ENCODE measurements around the gene LRPAP1.
A peak's percentile ranks its signal among the peaks of the same experiment; 100 is the strongest.

Gene LRPAP1

GRCh38 chr4:3501126-3501824 is 30.9 kb downstream of the LRPAP1 start:
- DNase-seq (ENCODE audit: low read depth, low spot score) = no peak

DNA sequence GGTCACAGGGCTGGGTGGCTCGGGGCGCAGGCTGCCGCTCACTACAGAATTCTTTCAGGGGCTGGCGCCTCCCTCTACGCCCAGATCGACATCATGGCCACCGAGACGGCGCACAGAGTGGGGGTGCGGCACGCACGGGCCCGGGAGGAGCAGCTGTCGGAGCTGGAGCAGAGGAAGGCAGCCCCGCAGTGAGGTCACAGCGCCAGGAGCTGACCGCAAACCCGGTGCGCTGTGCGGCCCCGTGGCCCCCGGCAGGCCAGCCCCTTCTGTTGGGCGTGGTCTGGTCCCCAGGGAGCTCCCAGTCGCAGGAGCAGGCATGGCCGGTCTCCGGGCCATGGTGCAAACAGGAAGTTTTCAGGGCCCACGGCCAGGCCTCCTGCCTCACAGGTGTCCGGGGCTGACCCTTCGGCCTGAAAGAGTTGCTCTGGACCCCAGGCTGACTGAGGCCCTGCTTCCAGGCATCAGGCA is 31.6 kb downstream of the LRPAP1 start:
- DNase-seq (ENCODE audit: low read depth, low spot score) = no peak

DNA sequence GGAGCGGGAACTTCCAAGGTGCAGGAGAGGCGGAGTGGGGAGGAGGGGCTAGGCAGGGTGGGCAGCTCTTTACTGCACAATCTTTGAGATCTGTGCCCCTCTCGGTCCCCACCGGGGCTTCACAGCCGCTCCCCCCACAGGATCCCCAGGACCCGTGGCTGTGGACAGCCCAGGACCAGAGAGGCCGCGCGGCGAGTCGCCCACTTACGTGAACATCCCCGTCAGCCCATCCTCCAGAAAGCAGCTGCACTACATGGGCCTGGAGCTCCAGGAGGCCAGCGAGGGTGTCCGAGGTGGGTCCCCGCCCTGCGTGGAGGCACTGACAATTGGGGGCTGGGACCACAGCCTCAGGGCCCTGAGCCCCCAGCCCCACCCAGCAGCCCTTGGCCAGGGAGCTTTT is 32.1 kb downstream of the LRPAP1 start:
- DNase-seq (ENCODE audit: low read depth, low spot score) = no peak

- no peak for DNase-seq (ENCODE audit: low read depth, low spot score)
Measured at GRCh38 chr4:3499710-3500109, 32.5 kb downstream of the LRPAP1 start.

GRCh38 chr4:3498901-3499510 is 33.2 kb downstream of the LRPAP1 start:
- no peak for DNase-seq (ENCODE audit: low read depth, low spot score)

GRCh38 chr4:3498407-3498806 is 33.8 kb downstream of the LRPAP1 start:
- DNase-seq (ENCODE audit: low read depth, low spot score) = no peak

DNA sequence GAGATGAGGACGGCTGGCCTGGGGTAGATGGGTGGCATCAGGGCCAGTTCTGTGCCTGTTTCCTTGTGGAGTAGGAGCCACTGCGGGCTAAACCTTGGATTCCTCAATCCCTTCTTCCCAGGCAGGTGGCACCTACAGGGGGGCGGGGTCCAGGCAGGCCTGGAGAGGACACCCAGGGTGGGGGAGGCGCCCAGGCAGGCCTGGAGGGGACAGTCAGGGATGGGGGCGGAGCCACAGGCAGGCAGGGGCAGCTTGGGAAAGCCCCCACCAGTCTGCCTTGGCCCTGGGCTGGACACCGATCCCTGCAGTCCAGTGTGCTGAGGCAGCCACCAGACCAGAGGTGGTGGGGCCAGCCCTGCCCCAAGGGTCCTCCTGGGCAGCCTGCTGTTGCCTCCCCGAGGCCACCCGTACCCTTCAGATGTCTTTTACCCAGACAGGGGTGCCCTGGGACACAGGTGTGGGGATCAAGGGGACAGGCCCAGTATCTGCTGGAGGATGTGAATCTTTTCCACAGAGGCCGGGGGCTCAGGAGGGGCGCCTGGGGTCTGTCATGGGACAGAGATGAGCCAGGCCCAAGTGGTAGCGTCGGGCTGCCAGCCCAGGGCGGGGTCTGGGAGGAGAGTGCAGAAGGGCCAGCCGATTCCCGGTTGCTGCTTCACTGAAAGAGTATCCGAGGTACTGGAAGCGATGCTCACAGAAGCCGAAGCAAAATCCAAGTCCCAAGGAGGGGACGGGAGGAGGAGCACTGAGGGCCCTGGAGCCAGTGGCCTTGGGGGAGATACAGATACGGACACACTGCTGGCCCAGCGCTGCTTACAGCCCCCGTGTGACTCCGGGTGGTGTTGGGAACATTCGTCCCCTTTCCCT is 34.5 kb downstream of the LRPAP1 start:
- no peak for DNase-seq (ENCODE audit: low read depth, low spot score)

- DNase-seq (ENCODE audit: low read depth, low spot score) = no peak
Measured at GRCh38 chr4:3497095-3497494, 35.1 kb downstream of the LRPAP1 start.

DNA sequence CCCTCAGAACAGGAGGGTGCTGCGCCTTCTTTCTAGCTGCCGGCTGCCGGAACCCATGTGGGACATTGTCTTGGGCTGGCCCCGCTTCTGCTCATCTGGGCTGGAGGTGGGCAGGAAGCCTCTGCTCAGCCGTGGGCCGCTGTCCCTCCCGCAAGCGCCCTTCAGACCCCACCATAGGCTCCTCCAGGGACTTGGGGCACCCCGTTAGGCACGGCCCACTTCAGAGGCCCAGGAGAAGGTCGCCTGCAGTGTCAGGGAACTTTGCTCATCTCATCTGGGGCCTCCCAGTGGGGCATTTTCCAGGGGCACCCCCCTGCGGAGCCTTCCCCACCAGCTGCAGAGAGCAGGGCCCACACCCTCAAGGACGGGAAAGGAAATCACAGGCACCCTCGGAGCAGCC is 36.2 kb downstream of the LRPAP1 start:
- DNase-seq (ENCODE audit: low read depth, low spot score) = no peak

- no peak for DNase-seq (ENCODE audit: low read depth, low spot score)
Measured at GRCh38 chr4:3495204-3495975, 36.8 kb downstream of the LRPAP1 start.

DNA sequence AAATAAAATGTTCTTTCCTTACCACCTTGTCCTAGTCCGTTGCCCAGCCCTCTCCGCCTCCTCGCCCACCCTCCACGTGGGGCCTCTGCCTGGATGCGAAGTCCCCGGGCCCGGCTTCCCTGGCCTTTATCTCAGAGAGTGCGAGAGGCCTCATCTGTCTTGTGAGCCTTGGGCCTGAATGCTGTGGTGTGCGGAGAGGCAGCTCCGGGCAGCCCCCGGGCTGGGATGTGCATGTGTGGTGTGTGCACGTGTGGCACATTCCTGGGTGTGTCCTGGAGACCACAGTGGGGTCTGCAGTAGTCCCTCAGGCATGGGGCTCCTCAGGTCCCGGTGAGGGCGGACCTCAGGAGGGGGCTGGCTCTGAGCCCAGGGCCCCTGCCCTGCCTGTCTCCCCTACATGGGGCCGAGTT is 37.8 kb downstream of the LRPAP1 start:
- peak; percentile 43 for DNase-seq (ENCODE audit: low read depth, low spot score)

DNA sequence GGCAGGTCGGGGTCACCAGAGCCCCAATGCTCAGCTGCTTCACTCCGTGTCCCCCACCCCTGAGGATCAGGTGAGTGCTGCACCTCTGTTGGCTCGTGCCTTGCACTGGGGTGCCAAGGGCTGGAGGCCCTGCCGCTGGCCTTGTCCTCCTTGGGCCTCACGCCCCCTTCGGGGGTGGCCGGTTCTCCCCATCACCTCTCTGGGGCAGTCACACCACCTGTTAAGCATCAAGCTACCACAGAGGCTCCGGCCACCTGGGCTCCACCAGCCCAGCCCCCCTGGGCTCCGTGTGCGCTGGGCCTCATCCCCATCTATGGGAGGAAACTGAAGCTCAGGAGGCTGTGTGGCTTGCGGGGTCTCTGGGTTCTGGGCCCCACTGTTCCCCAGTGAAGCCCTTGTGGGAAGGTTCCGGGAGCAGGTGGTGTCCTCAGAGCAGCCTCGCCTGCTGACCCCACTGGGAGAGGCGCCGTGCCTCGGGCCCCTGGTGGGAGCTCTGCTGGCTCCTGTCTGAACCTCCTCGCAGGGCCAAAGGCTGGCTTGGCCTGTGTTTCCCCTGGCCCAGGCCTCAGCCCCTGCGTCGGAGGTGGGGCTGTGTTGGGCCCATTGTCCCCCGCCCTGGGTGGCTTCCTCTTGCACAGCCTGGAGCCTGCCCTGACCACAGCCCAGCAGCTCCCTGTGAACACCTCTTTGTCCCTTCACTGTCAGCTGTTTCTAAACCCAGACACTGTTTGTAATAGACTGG is 38.3 kb downstream of the LRPAP1 start:
- DNase-seq (ENCODE audit: low read depth, low spot score) = peak; percentile 45

- DNase-seq (ENCODE audit: low read depth, low spot score) = no peak
Measured at GRCh38 chr4:3492741-3493719, 39.2 kb downstream of the LRPAP1 start.

- DNase-seq (ENCODE audit: low read depth, low spot score) = peak; percentile 67
Measured at GRCh38 chr4:3491681-3492405, 40.4 kb downstream of the LRPAP1 start.

GRCh38 chr4:3489451-3489962 is 42.7 kb downstream of the LRPAP1 start:
- DNase-seq (ENCODE audit: low read depth, low spot score) = no peak

DNA sequence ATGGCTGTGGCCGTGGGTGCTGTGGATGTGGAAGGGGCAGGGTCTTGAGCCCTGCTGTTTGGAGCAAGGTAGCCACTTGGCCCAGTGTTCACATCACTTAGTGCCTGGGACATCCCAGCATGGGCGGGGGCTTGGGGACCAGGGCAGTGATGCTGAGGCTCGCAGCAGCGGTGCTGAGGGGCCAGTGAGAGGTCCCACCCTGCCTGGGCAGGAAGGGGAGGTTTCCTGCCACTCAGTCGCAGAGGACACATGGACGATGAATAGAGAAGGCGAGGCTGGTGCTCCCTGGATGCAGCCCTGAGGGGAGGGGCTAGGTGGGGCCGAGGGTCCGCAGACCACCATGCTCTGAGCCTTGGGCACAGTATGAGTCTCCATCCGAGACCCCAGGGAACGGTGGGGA is 43.4 kb downstream of the LRPAP1 start:
- no peak for DNase-seq (ENCODE audit: low read depth, low spot score)

DNA sequence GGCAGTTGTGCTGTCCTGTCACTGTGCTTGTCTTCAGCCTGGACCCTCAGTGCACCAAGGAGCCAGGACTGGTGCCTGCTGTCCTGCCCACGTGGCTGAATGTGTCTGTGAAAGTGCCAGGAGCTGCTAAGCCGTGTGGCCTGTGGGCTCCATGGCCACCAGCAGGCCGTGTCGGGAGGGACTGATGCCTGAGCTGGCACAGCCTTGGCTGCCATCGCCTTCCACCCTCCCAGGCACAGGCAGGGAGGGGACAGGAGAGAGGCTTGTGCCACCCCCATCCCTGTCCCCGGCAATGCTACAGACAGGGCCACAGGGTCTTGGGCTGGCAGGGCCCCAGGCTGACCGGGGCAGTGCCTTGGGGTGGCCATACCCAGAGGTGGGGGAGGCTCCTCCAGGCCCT is 44.4 kb downstream of the LRPAP1 start:
- no peak for DNase-seq (ENCODE audit: low read depth, low spot score)

DNA sequence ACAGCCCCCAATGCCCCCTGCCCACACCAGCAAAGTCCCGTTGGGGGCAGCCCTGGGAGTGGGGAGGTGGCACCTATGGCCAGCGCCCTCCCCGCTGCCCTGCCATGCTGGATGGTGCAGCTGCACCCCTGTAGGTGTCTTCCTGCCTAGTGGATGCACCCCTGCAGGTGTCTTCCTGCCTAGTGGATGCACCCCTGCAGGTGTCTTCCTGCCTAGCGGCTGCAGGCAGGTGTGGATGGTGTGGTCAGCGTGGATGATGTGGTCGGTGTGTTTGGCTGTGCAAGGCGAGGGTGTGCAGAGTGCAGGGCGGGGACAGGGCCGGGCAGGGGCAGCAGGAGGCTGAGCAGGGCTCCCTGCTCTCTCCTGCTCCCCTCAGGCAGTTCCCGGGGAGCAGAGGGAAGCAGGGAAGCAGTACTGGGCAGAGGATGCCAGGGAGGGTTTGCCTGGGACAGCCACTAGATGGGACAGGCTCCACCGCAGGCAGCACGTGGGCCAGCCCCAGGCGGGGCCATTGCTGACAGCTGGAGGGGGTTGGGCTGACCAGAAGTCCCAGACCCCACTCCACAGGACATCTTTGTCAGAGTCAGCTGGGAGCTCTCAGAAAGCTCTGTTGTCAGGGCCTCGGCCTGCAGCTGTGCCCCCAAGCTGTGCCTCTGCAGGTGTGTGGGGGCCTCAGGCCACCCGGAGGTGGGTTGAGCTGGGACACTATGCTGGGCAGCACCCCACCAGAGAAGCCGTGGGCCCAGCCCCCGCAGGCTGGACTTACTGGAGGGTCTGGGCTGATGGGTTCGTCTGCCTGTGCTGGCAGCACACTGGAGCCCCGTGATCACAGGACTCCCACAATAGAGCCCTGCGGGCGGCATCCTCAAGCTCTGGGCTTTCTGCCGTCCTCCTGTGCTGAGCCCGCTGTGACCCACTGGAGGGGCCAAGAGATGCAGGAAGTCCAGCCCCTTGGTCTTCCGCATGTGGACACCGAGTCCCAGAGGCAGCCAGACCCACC is 45.4 kb downstream of the LRPAP1 start:
- no peak for DNase-seq (ENCODE audit: low read depth, low spot score)
